HG02678 (cell line): Measurements from ENCODE around the gene ADAMTS7.
A peak's percentile ranks its signal among the peaks of the same experiment; 100 is the strongest.
"Not testable (repeated sequence)": the region's sequence is repeated elsewhere in the genome, so short reads cannot be mapped to it uniquely, and the experiment has no call there.

Experiments used
- ATAC-seq: cut with Tn5 transposase; IDR thresholded peaks from one replicate; pipeline ENCODE4 v1.9.1; 2021; ENCODE audit warnings: mild to moderate bottlenecking, moderate library complexity; ENCODE audit not compliant: unreplicated experiment

ADAMTS7 gene

DNA sequence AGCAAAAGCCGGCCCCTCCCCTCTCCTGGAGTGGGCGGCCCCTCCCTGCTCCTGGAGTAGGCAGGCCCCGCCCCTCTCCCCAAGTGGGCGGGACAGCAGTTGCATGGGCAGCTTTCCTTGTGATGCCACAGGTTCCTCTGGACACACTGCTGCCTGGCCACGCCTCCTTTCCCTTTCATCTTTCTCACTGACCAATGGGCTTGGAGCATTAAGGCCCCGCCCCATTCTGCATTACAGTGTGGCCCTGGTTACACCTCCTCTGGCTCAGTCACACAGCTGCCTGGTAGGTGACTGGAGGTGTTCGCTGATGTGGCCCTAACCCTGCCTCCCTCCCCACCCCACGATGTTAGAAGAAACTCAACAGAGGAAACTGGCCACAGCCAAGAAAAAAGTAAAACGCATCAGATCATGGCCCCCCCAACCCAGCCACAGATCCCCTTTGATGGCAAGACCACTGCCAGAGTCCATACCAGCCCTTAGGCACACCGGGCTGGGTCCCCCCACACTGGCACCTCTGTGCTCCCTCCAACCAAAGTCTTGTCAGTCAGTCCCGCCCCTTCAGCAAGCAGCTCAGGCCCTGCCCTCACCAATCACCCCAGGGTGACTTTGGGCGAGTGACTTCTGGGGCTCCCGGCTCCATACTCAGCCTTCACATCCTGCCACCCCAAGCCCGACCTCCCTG, 84.3 kb downstream of the ADAMTS7 start:
- no peak for ATAC-seq

- ATAC-seq = not testable (repeated sequence)
Observed at GRCh38 chr15:78719819-78720450, 91.3 kb downstream of the ADAMTS7 start.

- ATAC-seq = no peak
Observed at GRCh38 chr15:78718837-78719236, 92.4 kb downstream of the ADAMTS7 start.

DNA sequence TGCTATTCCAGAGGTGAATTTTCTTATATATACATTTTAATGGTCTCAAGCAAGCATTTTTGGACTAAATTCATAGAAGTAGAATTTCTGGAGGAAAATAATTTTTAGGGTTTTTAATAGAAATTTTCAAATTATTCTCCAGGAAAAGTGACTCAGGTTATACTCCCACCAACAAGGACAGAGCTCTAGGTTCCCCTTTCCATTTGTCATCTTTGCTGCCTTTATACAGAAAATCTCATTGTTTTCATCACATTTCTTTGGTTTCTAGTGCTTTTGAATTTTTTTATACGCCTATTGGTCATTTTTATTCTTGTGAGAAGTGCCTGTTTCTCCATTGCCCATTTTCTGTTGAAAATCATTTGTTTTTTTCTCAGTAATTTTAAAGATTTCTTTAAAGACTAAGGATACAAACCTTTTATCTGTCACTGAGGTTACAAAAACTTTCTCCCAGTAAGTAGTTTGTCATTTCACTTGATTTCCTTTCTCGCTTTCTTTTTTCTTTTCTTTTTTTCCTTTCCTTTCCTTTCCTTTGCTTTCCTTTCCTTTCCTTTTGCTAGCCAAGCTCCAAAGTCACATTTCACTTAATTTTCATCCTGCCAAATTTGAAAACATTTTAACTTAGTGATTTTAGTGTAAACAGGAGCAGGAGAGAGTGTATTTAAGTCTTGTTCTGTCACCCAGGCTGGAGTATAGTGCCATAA, 93.2 kb downstream of the ADAMTS7 start:
- no peak for ATAC-seq

- ATAC-seq = no peak
Observed at GRCh38 chr15:78716651-78717050, 94.6 kb downstream of the ADAMTS7 start.

DNA sequence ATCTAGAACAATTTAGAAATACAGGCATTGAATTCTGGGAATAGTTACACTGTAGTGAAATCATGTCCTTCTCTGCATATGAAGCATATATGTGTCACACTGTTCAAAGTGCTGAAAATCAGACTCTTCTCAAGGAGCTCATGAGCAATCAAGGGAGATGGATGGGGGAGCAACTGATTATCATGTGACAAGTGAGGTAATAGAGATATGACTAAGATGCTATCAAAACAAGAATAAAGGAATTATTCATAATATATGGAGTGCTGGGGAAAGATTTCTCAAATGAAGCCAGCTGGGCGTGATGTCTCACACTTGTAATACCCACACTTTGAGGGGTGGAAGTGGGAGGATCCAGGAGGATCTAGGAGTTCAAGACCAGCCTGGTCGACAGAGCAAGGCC, 95.3 kb downstream of the ADAMTS7 start:
- no peak for ATAC-seq

DNA sequence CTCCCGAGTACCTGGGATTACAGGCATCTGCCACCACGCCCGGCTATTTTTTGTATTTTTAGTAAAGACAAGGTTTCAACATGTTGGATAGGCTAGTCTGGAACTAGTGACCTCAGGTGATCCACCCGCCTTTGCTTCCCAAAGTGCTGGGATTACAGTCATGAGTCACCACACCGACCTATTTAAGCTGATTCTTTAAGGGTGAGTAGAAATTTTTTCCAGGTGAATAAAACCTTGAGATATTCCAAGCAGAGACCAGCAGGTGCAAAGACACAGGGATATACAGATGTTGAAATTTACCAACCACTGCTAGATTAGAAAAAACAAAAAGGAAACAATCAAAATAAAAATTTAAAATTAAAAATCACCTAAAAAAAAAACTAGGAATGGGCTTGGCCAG, 95.8 kb downstream of the ADAMTS7 start:
- ATAC-seq = no peak

- no peak for ATAC-seq
Observed at GRCh38 chr15:78714890-78715289, 96.4 kb downstream of the ADAMTS7 start.

- no peak for ATAC-seq
Observed at GRCh38 chr15:78712797-78713515, 98.3 kb downstream of the ADAMTS7 start.

DNA sequence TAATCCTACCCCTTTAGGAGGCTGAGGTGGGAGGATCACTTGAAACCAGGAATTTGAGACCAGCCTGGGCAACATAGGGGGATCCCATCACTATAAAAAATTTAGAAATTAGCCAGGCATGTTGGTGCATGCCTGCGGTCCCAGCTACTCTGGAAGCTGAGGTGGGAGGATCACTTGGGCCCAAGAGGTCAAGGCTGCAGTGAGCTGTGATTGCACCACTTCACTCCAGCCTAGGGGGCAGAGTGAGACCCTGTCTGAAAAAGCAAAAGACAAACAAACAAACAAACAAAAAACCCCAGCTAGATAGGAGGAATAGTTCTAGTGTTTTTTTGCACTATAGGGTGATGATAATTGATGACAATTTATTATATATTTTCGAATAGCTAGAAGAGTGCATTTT, 99.6 kb downstream of the ADAMTS7 start:
- no peak for ATAC-seq

- ATAC-seq = peak; percentile 68
Observed at GRCh38 chr15:78709263-78709882, 101.9 kb downstream of the ADAMTS7 start.
